ENCODE measurements around the gene CFB.

CFB gene

DNA sequence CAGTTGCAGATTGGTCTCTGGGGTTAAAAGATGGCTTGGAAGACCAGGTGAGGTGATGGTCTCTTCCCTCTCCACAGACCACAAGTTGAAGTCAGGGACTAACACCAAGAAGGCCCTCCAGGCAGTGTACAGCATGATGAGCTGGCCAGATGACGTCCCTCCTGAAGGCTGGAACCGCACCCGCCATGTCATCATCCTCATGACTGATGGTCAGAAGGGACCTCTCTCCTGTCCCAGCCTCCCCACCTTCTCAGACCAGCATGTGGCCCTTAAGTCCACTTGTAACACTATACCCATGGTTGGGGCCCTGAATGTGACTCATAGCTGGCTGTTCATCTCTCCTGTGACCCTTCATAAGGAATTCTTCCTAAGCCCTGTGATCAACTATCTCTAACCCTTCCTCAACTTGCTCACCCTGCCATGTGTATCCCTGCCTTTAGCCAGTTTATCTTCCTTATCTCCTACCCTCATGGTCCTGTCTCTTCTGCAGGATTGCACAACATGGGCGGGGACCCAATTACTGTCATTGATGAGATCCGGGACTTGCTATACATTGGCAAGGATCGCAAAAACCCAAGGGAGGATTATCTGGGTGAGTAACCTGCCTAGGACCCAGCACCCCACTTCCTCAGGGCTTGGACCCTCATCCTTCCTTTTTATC is 3.0 kb downstream of the CFB start:
- DNase-seq (ENCODE audit: low spot score), result no peak

GRCh38 chr6:31949926-31950548 is 4.1 kb downstream of the CFB start:
- DNase-seq (ENCODE audit: low spot score), result no peak

DNA sequence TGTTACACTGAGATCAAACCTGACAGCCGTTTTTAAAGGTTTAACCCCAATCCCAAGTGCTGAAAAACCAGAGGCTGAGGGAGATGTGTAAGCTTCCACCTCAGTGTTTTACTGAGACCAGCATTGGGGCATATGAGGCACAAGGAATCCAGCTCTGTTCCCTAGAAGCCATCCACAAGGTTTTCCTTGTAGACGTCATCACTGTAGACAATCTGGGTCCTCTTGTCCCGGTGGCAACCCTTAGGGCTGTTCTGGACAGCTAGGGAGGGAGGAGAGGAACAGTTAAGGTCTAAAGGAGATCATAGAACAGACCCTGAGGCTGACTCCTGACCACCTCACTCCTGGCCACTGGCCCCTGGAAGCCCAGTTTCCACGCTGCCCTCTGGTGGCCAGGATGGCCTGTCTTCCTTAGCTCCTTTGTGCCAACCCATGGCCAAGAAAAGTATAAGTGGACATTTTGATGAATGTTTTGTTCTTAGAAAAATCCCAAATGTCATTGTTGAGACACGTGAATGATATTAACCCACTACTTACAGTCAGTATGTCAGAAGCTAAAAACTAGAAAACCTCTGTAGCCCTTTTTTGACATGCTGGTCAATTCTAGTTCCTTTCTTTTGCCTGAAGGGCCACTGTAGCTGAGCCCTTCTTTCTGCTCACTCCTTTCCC is 6.4 kb downstream of the CFB start:
- peak; percentile 84 for DNase-seq (ENCODE audit: low spot score)

GRCh38 chr6:31952890-31953289 is 7.0 kb downstream of the CFB start:
- DNase-seq (ENCODE audit: low spot score), result no peak

DNA sequence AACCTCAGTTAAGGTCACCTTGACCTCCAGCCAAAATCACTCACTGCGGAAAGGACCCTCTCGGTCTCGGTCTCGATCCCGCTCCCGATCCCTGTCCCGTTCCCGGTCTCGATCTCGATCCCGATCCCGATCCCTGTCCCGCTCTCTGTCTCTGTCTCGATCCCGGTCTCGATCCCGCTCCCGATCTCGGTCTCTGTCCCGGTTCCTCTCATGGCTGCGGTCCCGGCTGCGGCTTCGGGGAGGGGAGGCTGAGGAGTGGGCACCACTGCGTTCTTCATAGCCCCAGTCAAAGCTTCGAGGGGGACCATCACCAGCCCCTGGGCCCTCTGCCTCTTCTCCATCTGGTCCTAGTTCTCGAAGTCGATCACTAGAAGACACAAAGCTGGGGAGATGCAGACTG is 8.6 kb downstream of the CFB start:
- no peak for DNase-seq (ENCODE audit: low spot score)

GRCh38 chr6:31956796-31957195 is 10.9 kb downstream of the CFB start:
- no peak for DNase-seq (ENCODE audit: low spot score)

- DNase-seq (ENCODE audit: low spot score), result no peak
Observed at GRCh38 chr6:31958412-31958740, 12.5 kb downstream of the CFB start.

- DNase-seq (ENCODE audit: low spot score), result peak; percentile 99
Observed at GRCh38 chr6:31958741-31959739, 13.1 kb downstream of the CFB start, which contains the start of the genes NELFE and SKIC2. Gene NELFE (minus strand): TSS chr6:31958971. CDS start chr6:31958446, 525 bp downstream. Gene SKIC2 (plus strand): TSS chr6:31959175. CDS start chr6:31959193, 18 bp downstream.

DNA sequence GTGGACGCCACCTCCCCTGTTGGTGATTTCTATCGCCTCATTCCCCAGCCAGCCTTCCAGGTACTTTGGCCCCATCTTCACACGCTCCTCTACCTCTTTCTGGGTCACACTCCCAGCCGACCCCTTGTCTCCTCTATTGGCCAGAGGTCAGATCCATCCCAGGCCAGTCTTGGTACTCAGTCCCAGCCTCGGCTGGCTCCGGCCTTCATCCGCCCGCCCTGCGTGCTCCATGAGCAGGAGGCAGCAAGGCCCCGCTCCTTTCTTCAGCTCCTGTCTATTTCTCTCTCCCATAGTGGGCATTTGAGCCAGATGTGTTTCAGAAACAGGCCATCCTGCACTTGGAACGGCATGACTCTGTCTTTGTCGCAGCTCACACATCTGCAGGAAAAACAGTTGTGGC is 15.7 kb downstream of the CFB start:
- no peak for DNase-seq (ENCODE audit: low spot score)

DNA sequence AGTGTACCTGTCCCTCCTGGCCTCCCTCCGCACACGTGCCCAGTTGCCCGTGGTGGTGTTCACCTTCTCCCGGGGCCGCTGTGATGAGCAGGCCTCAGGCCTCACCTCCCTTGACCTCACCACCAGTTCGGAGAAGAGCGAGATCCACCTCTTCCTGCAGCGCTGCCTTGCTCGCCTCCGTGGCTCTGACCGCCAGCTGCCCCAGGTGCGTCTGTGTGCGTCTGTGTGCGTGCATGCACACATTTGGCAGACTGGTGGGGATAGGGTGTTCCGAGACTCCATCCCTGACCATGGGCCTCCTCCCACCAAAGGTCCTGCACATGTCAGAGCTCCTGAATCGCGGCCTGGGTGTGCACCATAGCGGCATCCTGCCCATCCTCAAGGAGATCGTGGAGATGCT is 18.0 kb downstream of the CFB start:
- DNase-seq (ENCODE audit: low spot score), result no peak

- DNase-seq (ENCODE audit: low spot score), result no peak
Observed at GRCh38 chr6:31965700-31966099, 19.8 kb downstream of the CFB start.

DNA sequence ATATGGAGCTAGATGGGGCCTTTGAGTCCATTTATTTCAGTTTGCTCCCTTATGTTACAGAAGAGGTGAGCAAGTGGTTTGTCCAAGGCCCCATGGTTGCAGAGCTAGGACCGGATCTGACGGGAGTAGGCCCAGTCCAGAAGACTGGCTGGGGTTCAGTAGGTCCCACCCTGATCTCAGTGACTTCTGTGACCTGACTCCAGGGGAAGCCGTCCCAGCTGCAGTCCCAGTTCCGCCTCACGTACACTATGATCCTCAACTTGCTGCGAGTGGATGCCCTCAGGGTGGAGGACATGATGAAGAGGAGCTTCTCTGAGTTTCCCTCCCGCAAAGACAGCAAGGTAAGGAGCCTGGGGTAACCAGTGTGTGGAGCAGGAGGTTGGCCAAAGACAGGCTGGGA is 20.6 kb downstream of the CFB start:
- no peak for DNase-seq (ENCODE audit: low spot score)

GRCh38 chr6:31966997-31967925 is 21.4 kb downstream of the CFB start:
- DNase-seq (ENCODE audit: low spot score), result no peak

GRCh38 chr6:31967926-31968320 is 22.0 kb downstream of the CFB start:
- no peak for DNase-seq (ENCODE audit: low spot score)

GRCh38 chr6:31968326-31968725 is 22.4 kb downstream of the CFB start:
- no peak for DNase-seq (ENCODE audit: low spot score)

GRCh38 chr6:31968791-31969711 is 23.2 kb downstream of the CFB start:
- no peak for DNase-seq (ENCODE audit: low spot score)

- no peak for DNase-seq (ENCODE audit: low spot score)
Observed at GRCh38 chr6:31969712-31970603, 24.1 kb downstream of the CFB start.

DNA sequence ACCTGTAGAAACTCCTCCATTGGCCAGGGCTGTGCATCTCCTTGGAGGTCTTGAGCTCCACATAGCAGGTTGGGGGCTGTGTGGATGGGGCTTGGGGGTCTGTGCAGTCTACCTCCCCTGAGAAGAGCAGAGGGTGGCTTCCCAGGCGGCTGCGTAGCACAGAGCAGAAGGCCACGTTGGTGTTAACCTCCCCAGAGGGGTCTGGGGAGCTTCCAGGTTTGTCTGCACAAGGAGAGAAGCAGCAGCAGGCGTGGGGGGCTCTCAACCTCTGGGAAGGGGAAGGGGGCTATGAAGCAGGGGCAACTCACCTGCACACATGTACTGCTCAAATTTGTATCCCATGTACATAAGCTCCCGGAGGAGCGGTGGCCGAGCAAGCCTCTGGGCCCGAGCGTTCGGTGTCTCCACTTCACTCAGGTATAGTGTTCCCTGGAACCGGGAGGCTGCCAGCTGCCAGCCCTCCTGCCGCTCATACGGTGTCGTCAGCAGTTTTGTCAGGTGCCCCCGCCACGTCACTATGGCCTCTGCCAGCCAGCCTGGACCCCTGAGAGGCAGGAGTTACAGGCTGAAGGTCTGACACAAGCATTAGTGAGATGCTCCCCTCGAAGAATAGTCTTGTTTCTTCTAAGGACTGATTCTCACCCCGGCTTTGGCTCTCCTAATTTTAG is 24.8 kb downstream of the CFB start:
- DNase-seq (ENCODE audit: low spot score), result no peak

All from GM03348 (cell line).